GM21619 (cell line): ENCODE measurements around the gene RAB39B.
"Not testable (repeated sequence)": the region's sequence is repeated elsewhere in the genome, so short reads cannot be mapped to it uniquely, and the experiment has no call there.

Experiments used
- ATAC-seq: cut with Tn5 transposase; IDR thresholded peaks from one replicate; pipeline ENCODE4 v1.9.1; 2021; ENCODE audit not compliant: unreplicated experiment

RAB39B gene, protein sequence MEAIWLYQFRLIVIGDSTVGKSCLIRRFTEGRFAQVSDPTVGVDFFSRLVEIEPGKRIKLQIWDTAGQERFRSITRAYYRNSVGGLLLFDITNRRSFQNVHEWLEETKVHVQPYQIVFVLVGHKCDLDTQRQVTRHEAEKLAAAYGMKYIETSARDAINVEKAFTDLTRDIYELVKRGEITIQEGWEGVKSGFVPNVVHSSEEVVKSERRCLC

DNA sequence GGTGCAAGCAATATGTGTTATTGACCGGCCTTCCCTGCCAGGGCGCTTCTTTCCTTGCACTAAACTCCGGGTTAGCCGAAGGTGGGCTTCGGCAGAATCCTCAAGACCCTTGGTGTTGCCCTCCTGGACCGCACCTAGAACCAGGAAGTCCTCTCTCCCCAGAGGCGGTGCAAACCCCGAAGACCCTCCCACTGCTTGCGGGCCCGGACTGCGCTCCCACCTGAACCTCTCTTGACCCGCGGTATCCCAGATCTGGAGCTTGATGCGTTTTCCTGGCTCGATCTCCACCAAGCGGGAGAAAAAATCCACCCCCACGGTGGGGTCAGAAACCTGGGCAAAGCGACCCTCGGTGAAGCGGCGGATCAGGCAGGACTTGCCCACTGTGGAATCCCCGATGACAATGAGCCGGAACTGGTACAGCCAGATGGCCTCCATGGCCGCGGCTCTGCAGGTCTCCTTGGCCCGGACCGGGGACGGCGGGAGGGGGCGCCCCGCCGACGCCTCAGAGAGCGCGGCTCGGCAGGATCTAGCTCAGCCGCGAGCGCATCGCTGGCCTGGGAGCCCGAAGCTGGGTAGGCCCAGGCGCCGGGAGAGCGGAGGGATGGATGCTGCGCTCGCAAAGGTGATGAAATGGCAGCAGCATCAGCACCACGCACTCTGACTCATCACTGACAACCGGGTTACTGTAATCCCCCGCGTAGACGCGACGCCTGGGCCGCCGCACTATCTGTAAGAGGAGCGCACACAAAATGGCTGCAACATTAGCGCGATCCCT lies at the start of gene RAB39B:
Gene RAB39B, minus strand, starts transcription at position 638 of the 775 bp plus-strand sequence. Its CDS starts 203 bp downstream, at position 435.
- ATAC-seq = peak; percentile 87

DNA sequence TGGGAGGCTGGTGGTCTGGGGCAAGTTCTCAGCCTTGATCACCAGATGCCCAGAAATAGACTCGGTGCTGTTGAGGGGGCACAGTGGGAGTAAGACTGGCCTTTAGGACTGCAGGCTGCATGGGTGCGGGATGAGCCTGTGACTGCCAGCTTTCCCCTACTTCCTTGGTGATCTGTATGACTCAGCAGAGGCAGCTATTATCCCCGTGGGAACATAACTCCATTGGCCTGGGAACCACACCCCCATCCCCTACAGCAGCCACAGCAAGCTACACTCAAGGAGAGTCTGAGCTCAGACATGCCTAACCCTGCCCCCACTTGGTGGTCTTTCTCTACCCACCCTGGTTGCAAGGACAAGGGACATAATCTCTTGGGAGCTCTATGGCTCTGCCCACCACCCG lies 49.5 kb upstream of the RAB39B start:
- ATAC-seq = no peak

- ATAC-seq = no peak
Measured at GRCh38 chrX:155293771-155294170, 29.5 kb upstream of the RAB39B start.

GRCh38 chrX:155279873-155280272 lies 15.6 kb upstream of the RAB39B start:
- ATAC-seq = no peak

DNA sequence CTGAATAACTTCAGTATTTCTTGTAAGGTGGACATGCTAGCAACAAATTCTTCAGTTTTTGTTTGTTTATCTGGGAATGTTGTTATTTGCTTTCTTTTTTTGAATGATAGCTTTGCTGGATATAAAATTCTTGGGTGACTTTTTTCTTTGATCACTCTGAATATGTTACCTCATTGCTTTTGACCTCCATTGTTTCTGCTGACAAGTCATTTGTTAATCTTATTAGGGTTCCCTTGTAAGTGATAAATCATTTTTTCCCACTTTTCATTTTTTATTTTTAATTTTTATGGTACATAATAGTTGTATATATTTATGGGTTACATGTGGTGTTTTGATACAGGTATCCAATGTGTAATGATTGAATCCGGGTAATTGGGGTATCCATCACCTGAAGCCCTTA lies 6.7 kb upstream of the RAB39B start:
- ATAC-seq = no peak

GRCh38 chrX:155267995-155268394 lies 3.7 kb upstream of the RAB39B start:
- not testable (repeated sequence) for ATAC-seq

- ATAC-seq = no peak
Measured at GRCh38 chrX:155266439-155266838, 2.1 kb upstream of the RAB39B start.

GRCh38 chrX:155262970-155263754 lies 1.1 kb downstream of the RAB39B start:
- peak; percentile 36 for ATAC-seq

DNA sequence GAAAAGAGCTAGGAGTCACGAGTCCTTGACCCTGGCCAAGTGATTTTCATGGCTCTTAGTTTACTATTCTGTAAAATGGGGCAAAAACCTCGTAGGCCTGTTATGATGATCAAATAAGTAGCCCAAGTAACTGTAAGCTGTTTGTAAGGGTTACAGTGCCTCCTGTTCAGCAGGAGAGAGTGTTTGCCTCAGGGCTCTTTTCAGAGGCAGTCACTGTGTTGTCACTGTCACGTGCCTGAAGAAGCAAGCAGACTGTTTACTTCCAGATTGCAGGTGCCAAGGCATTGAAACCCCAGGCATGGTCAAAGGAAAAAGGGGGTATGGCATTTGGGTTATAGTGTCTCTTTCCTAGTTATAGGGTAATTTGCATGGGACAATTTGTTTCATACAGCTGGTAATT lies 4.5 kb downstream of the RAB39B start:
- ATAC-seq = no peak

DNA sequence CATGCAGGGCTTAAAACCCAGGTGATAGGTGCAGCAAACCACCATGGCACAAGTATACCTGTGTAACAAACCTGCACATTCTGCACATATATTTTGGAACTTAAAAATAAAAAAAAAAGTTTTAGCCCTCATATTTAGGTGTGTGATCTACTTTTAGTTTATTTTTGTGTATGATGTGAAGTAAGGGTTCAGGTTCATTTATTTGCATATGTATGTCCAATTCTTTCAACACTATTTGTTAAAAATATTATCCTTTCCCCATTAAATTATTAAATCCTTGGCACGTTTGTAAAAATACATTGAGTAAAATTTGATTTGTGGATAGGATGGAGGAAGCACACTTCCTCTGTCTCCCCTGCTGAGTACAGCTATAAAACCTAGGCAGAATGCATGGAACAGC lies 12.9 kb downstream of the RAB39B start:
- no peak for ATAC-seq

DNA sequence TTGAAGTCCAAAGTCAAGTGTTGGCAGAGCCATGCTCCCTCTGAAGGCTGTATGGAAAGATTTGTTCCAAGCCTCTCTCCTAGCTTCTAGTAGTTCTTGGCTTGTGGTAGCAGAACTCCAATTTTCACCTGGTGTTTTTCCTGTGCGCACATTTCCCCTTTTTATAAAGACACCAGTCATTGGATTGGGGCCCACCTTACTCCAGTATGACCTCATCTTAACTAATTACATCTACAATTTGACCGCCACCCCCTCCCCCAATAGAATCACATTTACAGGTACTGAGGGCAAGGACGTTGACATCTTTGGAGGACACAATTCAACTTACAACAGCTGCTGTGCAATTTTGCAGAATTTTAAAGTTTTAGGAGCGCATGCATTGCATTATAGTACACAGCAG lies 16.8 kb downstream of the RAB39B start:
- no peak for ATAC-seq

- ATAC-seq = no peak
Measured at GRCh38 chrX:155246748-155247147, 17.5 kb downstream of the RAB39B start.

- no peak for ATAC-seq
Measured at GRCh38 chrX:155242300-155242699, 22.0 kb downstream of the RAB39B start.

GRCh38 chrX:155237719-155238118 lies 26.6 kb downstream of the RAB39B start:
- no peak for ATAC-seq

DNA sequence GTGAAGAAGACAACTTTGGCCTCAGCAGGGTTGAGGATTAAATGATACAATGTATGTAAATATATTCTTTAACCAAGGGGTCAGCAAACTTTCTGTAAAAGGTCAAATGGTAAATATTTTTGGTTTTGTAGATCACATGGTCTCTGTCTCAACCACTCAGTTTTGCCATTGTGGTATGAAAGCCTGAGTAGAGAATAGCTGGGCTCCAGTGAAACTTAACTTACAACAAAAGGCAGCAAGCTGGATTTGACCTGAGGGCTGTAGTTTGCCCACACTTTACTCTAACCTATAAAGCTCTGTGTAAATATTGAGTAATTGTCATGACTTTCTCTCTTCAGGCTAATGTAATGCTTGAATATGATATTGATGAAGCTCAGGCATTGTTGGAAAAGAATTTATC lies 28.4 kb downstream of the RAB39B start:
- ATAC-seq = no peak

DNA sequence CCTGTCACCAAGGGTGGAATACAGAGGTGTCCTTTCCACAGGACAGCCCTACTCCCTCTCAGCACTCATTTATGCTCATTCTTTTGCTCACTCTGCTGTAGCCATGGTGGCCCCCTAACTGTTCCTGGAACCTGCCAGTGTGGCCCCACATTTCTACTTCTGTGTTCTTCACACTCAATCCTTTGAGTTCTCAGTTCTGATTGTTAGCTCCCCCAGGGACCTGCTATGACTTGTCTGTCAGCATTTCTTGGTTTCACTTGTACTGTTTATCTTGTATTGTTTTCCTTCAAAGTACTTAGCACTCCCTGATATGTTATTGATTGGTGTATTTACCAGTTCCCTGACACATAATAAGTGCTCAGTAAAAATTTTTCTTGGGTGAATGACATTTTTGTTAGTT lies 33.1 kb downstream of the RAB39B start:
- peak; percentile 93 for ATAC-seq

DNA sequence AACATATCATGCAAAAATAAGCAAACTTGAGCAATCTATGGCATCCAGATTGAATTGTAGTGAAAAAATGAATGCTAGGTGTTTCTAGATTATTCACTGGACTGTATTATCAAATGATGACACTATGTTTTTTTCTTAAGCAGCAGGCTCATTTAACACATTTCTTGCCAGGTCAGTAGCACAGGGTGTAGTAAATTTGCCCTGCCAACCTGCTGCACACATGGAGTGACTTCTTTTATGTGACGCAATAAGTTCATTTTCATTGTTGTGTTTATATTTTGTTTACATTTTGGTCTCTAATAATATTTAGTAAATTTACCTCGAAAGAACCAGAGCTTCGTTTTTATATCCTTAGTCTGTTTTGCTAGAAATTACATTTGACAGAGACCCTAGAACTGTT lies 38.5 kb downstream of the RAB39B start:
- ATAC-seq = no peak

DNA sequence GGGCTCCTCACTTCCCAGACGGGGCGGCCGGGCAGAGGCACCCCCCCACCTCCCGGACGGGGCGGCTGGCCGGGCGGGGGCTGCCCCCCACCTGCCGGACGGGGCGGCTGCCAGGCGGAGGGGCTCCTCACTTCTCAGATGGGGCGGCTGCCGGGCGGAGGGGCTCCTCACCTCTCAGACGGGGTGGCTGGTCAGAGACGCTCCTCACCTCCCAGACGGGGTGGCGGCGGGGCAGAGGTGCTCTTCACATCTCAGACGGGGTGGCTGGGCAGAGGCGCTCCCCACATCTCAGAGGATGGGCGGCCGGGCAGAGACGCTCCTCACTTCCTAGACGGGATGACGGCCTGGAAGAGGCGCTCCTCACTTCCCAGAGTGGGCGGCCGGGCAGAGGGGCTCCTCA lies 40.5 kb downstream of the RAB39B start:
- ATAC-seq = not testable (repeated sequence)

DNA sequence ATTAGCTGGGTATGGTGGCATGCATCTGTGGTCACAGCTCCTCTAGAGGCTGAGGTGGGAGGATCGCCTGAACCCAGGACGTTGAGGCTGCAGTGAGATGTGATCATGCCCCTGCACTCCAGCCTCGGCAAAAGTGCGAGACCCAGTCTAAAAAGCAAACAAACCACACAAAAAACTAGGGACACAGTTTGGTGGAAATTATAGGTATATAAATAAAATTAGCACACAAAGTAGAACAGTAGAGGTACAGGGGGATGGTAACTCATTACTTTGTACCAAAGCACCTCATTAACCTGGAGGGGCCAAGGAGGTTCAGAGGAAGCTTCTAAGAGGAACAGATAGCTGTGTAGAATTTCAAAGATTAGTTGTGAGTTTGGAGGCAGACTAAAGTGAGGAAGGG lies 42.9 kb downstream of the RAB39B start:
- no peak for ATAC-seq

GRCh38 chrX:155218777-155219176 lies 45.5 kb downstream of the RAB39B start:
- no peak for ATAC-seq

DNA sequence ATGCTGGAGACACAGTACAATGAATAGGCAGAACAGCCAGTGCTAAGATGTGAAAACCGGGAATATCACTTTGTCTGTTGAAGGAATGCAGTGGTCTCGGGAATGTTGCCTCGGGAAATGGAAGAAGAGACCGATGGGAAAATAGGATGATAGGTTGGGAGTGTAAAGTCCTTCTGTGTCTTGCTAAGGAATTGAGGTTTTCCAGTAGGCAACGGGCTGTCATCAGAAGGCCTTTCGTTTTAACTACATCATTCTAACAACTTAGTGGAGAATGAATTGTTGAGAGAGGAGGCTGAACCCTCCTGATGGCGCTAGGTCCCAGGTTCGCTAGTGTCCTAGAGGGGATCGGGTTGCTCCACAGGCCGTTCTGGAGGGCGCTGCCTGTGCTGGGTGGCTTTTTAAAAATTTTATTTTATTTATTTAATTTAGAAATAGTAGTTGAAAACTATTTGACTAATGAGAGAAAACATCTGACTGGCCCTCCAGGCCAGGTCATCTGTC lies 47.3 kb downstream of the RAB39B start:
- no peak for ATAC-seq
